ENCODE results near the gene STK32C. TPM values are rescaled to one million over a fixed set of nuclear protein-coding genes. Genes with fewer than 3 reads are reported as not detected.

Gene STK32C
- total RNA-seq, 1 donor from 2014 or later: 9.9 TPM

- H3K36me3 Mint-ChIP-seq: peaks cover 3% of the 10 kb centered on the region
- peaks cover 34% of the 10 kb centered on the region for H3K27me3 Mint-ChIP-seq (ENCODE audit: low read depth)
- H3K27ac Mint-ChIP-seq: no peak overlapping the region
- no peak overlapping the region for H3K4me3 Mint-ChIP-seq
- no peak for TF ChIP-seq CTCF (IDR thresholded peaks at IDR 0.05; ENCODE audit: unreplicated experiment)
- peaks cover 3% of the 10 kb centered on the region for H3K9me3 Mint-ChIP-seq
- peak in 1 of 2 experiments; percentile 76 for DNase-seq (ENCODE audit: low spot score in 2 of 2, unreplicated experiment in 2 of 2)
- no peaks in the 10 kb centered on the region for H3K4me1 Mint-ChIP-seq
These were observed 113.7 kb downstream of the STK32C start for GRCh38 chr10:132193907-132194552.

- Mint-ChIP-seq H3K9me3 (peaks cover 3% of the 10 kb centered on the region), H3K36me3 (peaks cover 3% of the 10 kb centered on the region), H3K4me1 (no peaks in the 10 kb centered on the region), H3K27me3 (ENCODE audit: low read depth) (peaks cover 43% of the 10 kb centered on the region), H3K27ac (no peak overlapping the region), H3K4me3 (no peak overlapping the region)
- no peak for DNase-seq (ENCODE audit: low spot score in 2 of 2, unreplicated experiment in 2 of 2)
- TF ChIP-seq CTCF (IDR thresholded peaks at IDR 0.05; ENCODE audit: unreplicated experiment): no peak
These were observed 114.6 kb downstream of the STK32C start for GRCh38 chr10:132192991-132193665.

GRCh38 chr10:132192076-132192975, 115.4 kb downstream of the STK32C start:
- Mint-ChIP-seq H3K9me3 (peaks cover 3% of the 10 kb centered on the region), H3K4me3 (no peak overlapping the region), H3K27ac (no peak overlapping the region), H3K27me3 (ENCODE audit: low read depth) (peaks cover 50% of the 10 kb centered on the region), H3K4me1 (peaks cover 2% of the 10 kb centered on the region), H3K36me3 (peaks cover 3% of the 10 kb centered on the region)
- TF ChIP-seq CTCF (IDR thresholded peaks at IDR 0.05; ENCODE audit: unreplicated experiment): no peak
- DNase-seq (ENCODE audit: low spot score in 2 of 2, unreplicated experiment in 2 of 2): no peak

GRCh38 chr10:132189810-132190422, 117.8 kb downstream of the STK32C start:
- no peak overlapping the region for H3K27ac Mint-ChIP-seq
- no peak overlapping the region for H3K4me3 Mint-ChIP-seq
- DNase-seq (ENCODE audit: low spot score in 2 of 2, unreplicated experiment in 2 of 2): no peak
- peaks cover 62% of the 10 kb centered on the region for H3K27me3 Mint-ChIP-seq (ENCODE audit: low read depth)
- peaks cover 3% of the 10 kb centered on the region for H3K36me3 Mint-ChIP-seq
- TF ChIP-seq CTCF (IDR thresholded peaks at IDR 0.05; ENCODE audit: unreplicated experiment): no peak
- peaks cover 3% of the 10 kb centered on the region for H3K9me3 Mint-ChIP-seq
- peaks cover 3% of the 10 kb centered on the region for H3K4me1 Mint-ChIP-seq

- Mint-ChIP-seq H3K27me3 (ENCODE audit: low read depth) (peaks cover 71% of the 10 kb centered on the region), H3K4me3 (peak overlapping the region; percentile 59)
- no peak for TF ChIP-seq CTCF (IDR thresholded peaks at IDR 0.05; ENCODE audit: unreplicated experiment)
These were observed 118.7 kb downstream of the STK32C start for GRCh38 chr10:132189016-132189415.

More at GRCh38 chr10:132189016-132189415, 118.7 kb downstream of the STK32C start:
- no peak for DNase-seq (ENCODE audit: low spot score in 2 of 2, unreplicated experiment in 2 of 2)
- peaks cover 3% of the 10 kb centered on the region for H3K9me3 Mint-ChIP-seq
- peaks cover 3% of the 10 kb centered on the region for H3K36me3 Mint-ChIP-seq
- H3K4me1 Mint-ChIP-seq: peaks cover 5% of the 10 kb centered on the region
- H3K27ac Mint-ChIP-seq: no peak overlapping the region

Data from mesothelial cell of epicardium (in vitro differentiated cells).